Measurements from ENCODE around the gene SLIT3.

- TF ChIP-seq POLR2A (IDR thresholded peaks at IDR 0.05; ENCODE audit: extremely low read depth, insufficient read length) (no peak), CTCF (IDR thresholded peaks at IDR 0.05; ENCODE audit: low read depth, low read length) (no peak)
Measured at GRCh38 chr5:168865968-168866367, 435.0 kb downstream of the SLIT3 start.

All from NB4 (cell line).